Regular cardiac myocyte (primary cell): ENCODE data around the gene RGR. TPM values are rescaled to one million over a fixed set of nuclear protein-coding genes. Genes with fewer than 3 reads are reported as not detected.

ENCODE experiments used
- total RNA-seq: library from RNA; depleted of rRNA; stranded (reverse); fragments of >200 nt; gene quantifications from 2 replicates; pipeline ENCODE4 v1.2.3, GENCODE V29; 2014

The RGR gene
- not detected in 2 replicates for total RNA-seq

GRCh38 chr10:84244651-84245270 lies at the start of gene RGR:
Gene RGR, plus strand, starts transcription at chr10:84245053. Its CDS starts 38 bp downstream, at chr10:84245091.

GRCh38 chr10:84225427-84226173 lies 19.3 kb upstream of the RGR start, which contains the start of gene LRIT2:
Gene LRIT2, minus strand, starts transcription at chr10:84225544. Its CDS starts 24 bp downstream, at chr10:84225520.

GRCh38 chr10:84241185-84241790 lies 3.6 kb upstream of the RGR start, which contains the start of gene LRIT1:
Gene LRIT1, minus strand, starts transcription at chr10:84241546. Its CDS starts 107 bp downstream, at chr10:84241439.

Other genes with a start within 250 kb of the RGR start
- gene GHITM, start 105.5 kb upstream of the RGR start, total RNA-seq = 191 and 207 TPM in 2 replicates
- not detected in 2 replicates for gene GPR15LG, start 71.3 kb upstream of the RGR start, total RNA-seq
- 0.19 and 0.56 TPM in 2 replicates for gene CDHR1, start 50.5 kb upstream of the RGR start, total RNA-seq
- not detected in 2 replicates for gene LRIT2, start 19.5 kb upstream of the RGR start, total RNA-seq
- gene LRIT1, start 3.5 kb upstream of the RGR start, total RNA-seq = not detected in 2 replicates
- 15.1 and 28.8 TPM in 2 replicates for gene CCSER2, start 83.5 kb downstream of the RGR start, total RNA-seq